Esophagus mucosa (tissue), 1 donor: ENCODE data around the gene DGCR2. TPM values are rescaled to one million over a fixed set of nuclear protein-coding genes. Genes with fewer than 3 reads are reported as not detected.
"Not testable (repeated sequence)": the region's sequence is repeated elsewhere in the genome, so short reads cannot be mapped to it uniquely, and the experiment has no call there.

ENCODE experiments used
- ATAC-seq: fragments of 200-7000 bp; cut with Tn5 transposase; one replicate; pipeline ENCODE4 v1.9.1; 2020
- total RNA-seq: library from RNA; stranded (reverse); gene quantifications from one replicate; pipeline ENCODE4 v1.2.4, GENCODE V29; 2023
- donor health status: DM: yes; HTN: yes; CAD: no.

DGCR2 gene
- total RNA-seq, 1 donor from 2014 or later = 46.6 TPM

- ATAC-seq = no peak
Observed at GRCh38 chr22:19080853-19081252, 41.4 kb downstream of the DGCR2 start.

- no peak for ATAC-seq
Observed at GRCh38 chr22:19079691-19080090, 42.5 kb downstream of the DGCR2 start.

GRCh38 chr22:19075404-19075803, 46.8 kb downstream of the DGCR2 start:
- no peak for ATAC-seq

- ATAC-seq = not testable (repeated sequence)
Observed at GRCh38 chr22:19072853-19073252, 49.4 kb downstream of the DGCR2 start.

GRCh38 chr22:19070397-19071169, 51.6 kb downstream of the DGCR2 start:
- ATAC-seq = no peak

GRCh38 chr22:19069451-19069850, 52.8 kb downstream of the DGCR2 start:
- ATAC-seq = no peak

GRCh38 chr22:19068784-19069271, 53.4 kb downstream of the DGCR2 start:
- ATAC-seq = no peak

- ATAC-seq = no peak
Observed at GRCh38 chr22:19067696-19068348, 54.4 kb downstream of the DGCR2 start.

GRCh38 chr22:19066531-19067271, 55.5 kb downstream of the DGCR2 start:
- peak; percentile 68 for ATAC-seq

- no peak for ATAC-seq
Observed at GRCh38 chr22:19065929-19066328, 56.3 kb downstream of the DGCR2 start.

- ATAC-seq = no peak
Observed at GRCh38 chr22:19065298-19065859, 56.8 kb downstream of the DGCR2 start.

- no peak for ATAC-seq
Observed at GRCh38 chr22:19064354-19065054, 57.7 kb downstream of the DGCR2 start.

GRCh38 chr22:19063581-19064353, 58.4 kb downstream of the DGCR2 start:
- no peak for ATAC-seq

GRCh38 chr22:19062943-19063308, 59.3 kb downstream of the DGCR2 start:
- ATAC-seq = no peak

GRCh38 chr22:19062139-19062942, 59.9 kb downstream of the DGCR2 start:
- ATAC-seq = no peak

- ATAC-seq = no peak
Observed at GRCh38 chr22:19061471-19062138, 60.6 kb downstream of the DGCR2 start.

- ATAC-seq = peak; percentile 80
Observed at GRCh38 chr22:19060356-19061009, 61.7 kb downstream of the DGCR2 start.

GRCh38 chr22:19059481-19060278, 62.5 kb downstream of the DGCR2 start:
- peak; percentile 3 for ATAC-seq
